GM12874 (cell line): ENCODE data around the gene LCOR.

Experiments
- CTCF ChIP-seq: IDR thresholded peaks from 2 replicates; pipeline ENCODE4 v1.5.1; 2011; ENCODE audit warnings: low read depth, mild to moderate bottlenecking, control low read depth, low read length, moderate library complexity; ENCODE audit not compliant: insufficient read depth

LCOR gene

GRCh38 chr10:96857301-96858012, 25.4 kb downstream of the LCOR start:
- no peak for TF ChIP-seq CTCF

- TF ChIP-seq CTCF, result no peak
Observed at GRCh38 chr10:96858038-96858705, 26.1 kb downstream of the LCOR start.

- TF ChIP-seq CTCF, result no peak
Observed at GRCh38 chr10:96858706-96859050, 26.6 kb downstream of the LCOR start.

- TF ChIP-seq CTCF, result no peak
Observed at GRCh38 chr10:96860631-96861277, 28.7 kb downstream of the LCOR start.

GRCh38 chr10:96863922-96864543, 31.9 kb downstream of the LCOR start:
- TF ChIP-seq CTCF, result no peak

GRCh38 chr10:96873086-96873485, 41.0 kb downstream of the LCOR start:
- TF ChIP-seq CTCF, result no peak

- TF ChIP-seq CTCF, result no peak
Observed at GRCh38 chr10:96873756-96874467, 41.8 kb downstream of the LCOR start.
